Immature natural killer cell (primary cell): Measurements from ENCODE around the gene NPB. TPM values are rescaled to one million over a fixed set of nuclear protein-coding genes. Genes with fewer than 3 reads are reported as not detected.

Source experiments
- DNase-seq, 3 donors: peaks; one replicate each; pipeline ENCODE4 v3.0.0; 2022; ENCODE audit warnings: mixed read lengths in 1 of 3
- H3K27ac Mint-ChIP-seq, 6 donors: one replicate each; pipeline ENCODE4 v1.8.0; 2020; ENCODE audit warnings: mixed read lengths in 6 of 6, mild to moderate bottlenecking in 5 of 6, inconsistent platforms in 4 of 6, moderate library complexity in 3 of 6
- H3K27me3 Mint-ChIP-seq, 3 donors: one replicate each; pipeline ENCODE4 v1.8.0; 2020 to 2021; ENCODE audit warnings: low read depth in 3 of 3, mild to moderate bottlenecking in 3 of 3, mixed read lengths in 3 of 3, moderate library complexity in 3 of 3, inconsistent platforms in 1 of 3
- H3K36me3 Mint-ChIP-seq, 3 donors: one replicate each; pipeline ENCODE4 v1.8.0; 2020; ENCODE audit warnings: mixed read lengths in 3 of 3, inconsistent platforms in 2 of 3, mild to moderate bottlenecking in 2 of 3
- H3K4me1 Mint-ChIP-seq, 2 donors: one replicate each; pipeline ENCODE4 v1.8.0; 2020; ENCODE audit warnings: inconsistent platforms in 2 of 2, mild to moderate bottlenecking in 2 of 2, mixed read lengths in 2 of 2, moderate library complexity in 1 of 2
- H3K4me3 Mint-ChIP-seq, 5 donors: one replicate each; pipeline ENCODE4 v1.8.0; 2020; ENCODE audit warnings: mild to moderate bottlenecking in 5 of 5, mixed read lengths in 5 of 5, inconsistent platforms in 3 of 5, moderate library complexity in 3 of 5
- H3K9me3 Mint-ChIP-seq, 6 donors: one replicate each; pipeline ENCODE4 v1.8.0; 2020; ENCODE audit warnings: mild to moderate bottlenecking in 6 of 6, mixed read lengths in 6 of 6, inconsistent platforms in 4 of 6, moderate library complexity in 3 of 6
- polyA plus RNA-seq, 3 donors: library from polyadenylated mRNA; unstranded; fragments of 300-500 nt; fragmentation: Illumina TruSeq; gene quantifications; one replicate each; pipeline ENCODE4 v1.2.3, GENCODE V29; 2021

The NPB gene
- polyA plus RNA-seq, 3 donors from 2014 or later: not detected

- H3K4me1 Mint-ChIP-seq: peaks cover 2 to 6% of the 10 kb centered on the region in 2 donors
- H3K36me3 Mint-ChIP-seq: peaks cover 0 to 18% (median 8%) of the 10 kb centered on the region in 3 donors
- no peaks in the 10 kb centered on the region for H3K9me3 Mint-ChIP-seq
- H3K27me3 Mint-ChIP-seq: peaks cover 0 to 3% (median 0%) of the 10 kb centered on the region in 3 donors
- no peak for DNase-seq
- H3K4me3 Mint-ChIP-seq: no peak overlapping the region
- no peak overlapping the region for H3K27ac Mint-ChIP-seq
Observed at GRCh38 chr17:81898029-81898866, 3.8 kb upstream of the NPB start.

GRCh38 chr17:81898885-81899284, 3.2 kb upstream of the NPB start:
- H3K36me3 Mint-ChIP-seq: peaks cover 0 to 18% (median 8%) of the 10 kb centered on the region in 3 donors
- no peak overlapping the region for H3K4me3 Mint-ChIP-seq

GRCh38 chr17:81899514-81900166, 2.4 kb upstream of the NPB start:
- Mint-ChIP-seq H3K4me1 (peaks cover 2 to 6% of the 10 kb centered on the region in 2 donors), H3K27me3 (peaks cover 0 to 3% (median 0%) of the 10 kb centered on the region in 3 donors), H3K27ac (no peak overlapping the region), H3K36me3 (peaks cover 0 to 18% (median 8%) of the 10 kb centered on the region in 3 donors), H3K4me3 (no peak overlapping the region), H3K9me3 (no peaks in the 10 kb centered on the region)
- no peak for DNase-seq

More at GRCh38 chr17:81898885-81899284, 3.2 kb upstream of the NPB start:
- no peak for DNase-seq
- no peaks in the 10 kb centered on the region for H3K9me3 Mint-ChIP-seq
- H3K27ac Mint-ChIP-seq: no peak overlapping the region
- H3K4me1 Mint-ChIP-seq: peaks cover 2 to 6% of the 10 kb centered on the region in 2 donors
- peaks cover 0 to 3% (median 0%) of the 10 kb centered on the region in 3 donors for H3K27me3 Mint-ChIP-seq

- Mint-ChIP-seq H3K9me3 (no peaks in the 10 kb centered on the region), H3K36me3 (peaks cover 0 to 16% (median 8%) of the 10 kb centered on the region in 3 donors), H3K27ac (no peak overlapping the region), H3K27me3 (peaks cover 0 to 3% (median 0%) of the 10 kb centered on the region in 3 donors), H3K4me3 (no peak overlapping the region), H3K4me1 (peaks cover 2 to 6% of the 10 kb centered on the region in 2 donors)
- DNase-seq: no peak
Observed at GRCh38 chr17:81900181-81900820, 1.7 kb upstream of the NPB start.

GRCh38 chr17:81901167-81902022, 643 bp upstream of the NPB start:
- Mint-ChIP-seq H3K27ac (no peak overlapping the region), H3K4me3 (peak overlapping the region in 4 of 5 donors; percentile 17 to 77 (median 54)), H3K27me3 (peaks cover 0 to 3% (median 0%) of the 10 kb centered on the region in 3 donors), H3K4me1 (peaks cover 2 to 6% of the 10 kb centered on the region in 2 donors), H3K36me3 (peaks cover 0 to 13% (median 8%) of the 10 kb centered on the region in 3 donors), H3K9me3 (no peaks in the 10 kb centered on the region)
- no peak for DNase-seq

- Mint-ChIP-seq H3K27ac (no peak overlapping the region), H3K4me3 (no peak overlapping the region), H3K9me3 (no peaks in the 10 kb centered on the region), H3K36me3 (peaks cover 0 to 13% (median 8%) of the 10 kb centered on the region in 3 donors), H3K4me1 (peaks cover 2 to 6% of the 10 kb centered on the region in 2 donors), H3K27me3 (peaks cover 0 to 3% (median 0%) of the 10 kb centered on the region in 3 donors)
- DNase-seq: no peak
Observed at GRCh38 chr17:81902653-81903414, 796 bp downstream of the NPB start.

GRCh38 chr17:81903415-81903831, 1.4 kb downstream of the NPB start:
- Mint-ChIP-seq H3K4me3 (no peak overlapping the region), H3K9me3 (no peaks in the 10 kb centered on the region), H3K4me1 (peaks cover 2 to 6% of the 10 kb centered on the region in 2 donors), H3K27ac (no peak overlapping the region), H3K36me3 (peaks cover 0 to 13% (median 8%) of the 10 kb centered on the region in 3 donors), H3K27me3 (peaks cover 0 to 3% (median 0%) of the 10 kb centered on the region in 3 donors)
- DNase-seq: no peak

GRCh38 chr17:81903896-81904599, 2.0 kb downstream of the NPB start:
- Mint-ChIP-seq H3K36me3 (peaks cover 0 to 13% (median 8%) of the 10 kb centered on the region in 3 donors), H3K4me1 (peaks cover 2 to 6% of the 10 kb centered on the region in 2 donors), H3K27ac (no peak overlapping the region), H3K9me3 (no peaks in the 10 kb centered on the region), H3K4me3 (no peak overlapping the region), H3K27me3 (peaks cover 0 to 3% (median 0%) of the 10 kb centered on the region in 3 donors)
- no peak for DNase-seq

- DNase-seq: no peak
- no peaks in the 10 kb centered on the region for H3K9me3 Mint-ChIP-seq
- H3K4me3 Mint-ChIP-seq: no peak overlapping the region
- no peak overlapping the region for H3K27ac Mint-ChIP-seq
- peaks cover 0 to 3% (median 0%) of the 10 kb centered on the region in 3 donors for H3K27me3 Mint-ChIP-seq
- peaks cover 0 to 12% (median 8%) of the 10 kb centered on the region in 3 donors for H3K36me3 Mint-ChIP-seq
- H3K4me1 Mint-ChIP-seq: peaks cover 6% of the 10 kb centered on the region in 2 donors
Observed at GRCh38 chr17:81904600-81905423, 2.8 kb downstream of the NPB start.

- Mint-ChIP-seq H3K36me3 (peaks cover 0 to 7% (median 4%) of the 10 kb centered on the region in 3 donors), H3K4me3 (no peak overlapping the region), H3K27ac (no peak overlapping the region), H3K27me3 (peaks cover 0 to 7% (median 0%) of the 10 kb centered on the region in 3 donors), H3K4me1 (peaks cover 6 to 9% of the 10 kb centered on the region in 2 donors), H3K9me3 (no peaks in the 10 kb centered on the region)
- DNase-seq: no peak
Observed at GRCh38 chr17:81905424-81905875, 3.4 kb downstream of the NPB start.

GRCh38 chr17:81905993-81906392, 4.0 kb downstream of the NPB start:
- Mint-ChIP-seq H3K27ac (no peak overlapping the region), H3K9me3 (no peaks in the 10 kb centered on the region), H3K27me3 (peaks cover 0 to 8% (median 0%) of the 10 kb centered on the region in 3 donors), H3K36me3 (peaks cover 0 to 3% (median under 1%) of the 10 kb centered on the region in 3 donors), H3K4me1 (peaks cover 1 to 6% of the 10 kb centered on the region in 2 donors), H3K4me3 (no peak overlapping the region)
- no peak for DNase-seq
